ENCODE measurements around the gene GID8.
A peak's percentile ranks its signal among the peaks of the same experiment; 100 is the strongest.

GID8 gene

GRCh38 chr20:62989201-62989601 is 51.3 kb downstream of the GID8 start:
- DNase-seq: peak in 1 of 2 experiments; percentile 36

- no peak for DNase-seq
These were observed 52.4 kb downstream of the GID8 start for GRCh38 chr20:62990306-62990825.

GRCh38 chr20:62991196-62991807 is 53.4 kb downstream of the GID8 start:
- DNase-seq: no peak

GRCh38 chr20:62991863-62992262 is 53.9 kb downstream of the GID8 start:
- no peak for DNase-seq

- DNase-seq: no peak
These were observed 56.0 kb downstream of the GID8 start for GRCh38 chr20:62993856-62994494.

GRCh38 chr20:62994869-62995281 is 56.9 kb downstream of the GID8 start:
- no peak for DNase-seq

- no peak for DNase-seq
These were observed 57.5 kb downstream of the GID8 start for GRCh38 chr20:62995481-62995880.

- DNase-seq: no peak
These were observed 58.1 kb downstream of the GID8 start for GRCh38 chr20:62995898-62996595.

GRCh38 chr20:62996596-62996982 is 58.6 kb downstream of the GID8 start:
- DNase-seq: no peak

- no peak for DNase-seq
These were observed 59.6 kb downstream of the GID8 start for GRCh38 chr20:62997417-62998035.

Data from stimulated activated CD4-positive, alpha-beta T cell treated with anti-CD3 and anti-CD28 coated beads, Interleukin-4, amount 100 ng/mL, for 4 hours (primary cell).